Dedifferentiated amniotic fluid mesenchymal stem cell (primary cell): Measurements from ENCODE around the gene TUG1.

Source experiments
- DNase-seq: peaks from one replicate; pipeline ENCODE4 v3.0.0-alpha.2; 2016; ENCODE audit errors: extremely low spot score

TUG1 gene

DNA sequence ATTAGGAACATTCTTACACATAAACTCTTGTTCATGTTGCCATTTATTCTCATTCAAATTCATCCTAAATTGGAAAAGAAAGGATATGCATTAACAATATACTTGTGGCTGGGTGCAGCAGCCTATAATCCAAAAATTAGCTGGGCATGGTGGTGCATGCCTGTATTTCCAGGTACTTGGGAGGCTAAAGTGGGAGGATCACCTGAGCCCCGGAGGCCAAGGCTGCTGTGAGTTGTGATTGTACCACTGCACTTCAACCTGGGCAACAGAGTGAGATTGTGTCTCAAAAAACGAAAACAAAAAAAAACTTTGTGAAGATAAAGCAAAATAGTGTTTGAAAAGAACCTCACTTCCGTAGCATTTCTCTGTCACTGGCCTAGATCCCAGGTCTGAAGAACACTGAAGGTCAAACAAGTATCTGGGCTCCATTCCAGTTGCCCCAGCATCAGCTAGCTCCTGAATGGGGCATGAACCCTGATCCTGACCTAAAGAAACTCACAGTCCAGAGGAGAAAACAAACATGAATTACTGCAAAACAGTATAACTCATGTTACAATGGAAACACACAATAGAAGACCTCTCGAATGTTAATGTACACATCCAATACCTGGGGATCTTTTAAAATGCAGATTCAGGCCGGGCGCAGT lies 32.2 kb downstream of the TUG1 start:
- DNase-seq, result no peak

DNA sequence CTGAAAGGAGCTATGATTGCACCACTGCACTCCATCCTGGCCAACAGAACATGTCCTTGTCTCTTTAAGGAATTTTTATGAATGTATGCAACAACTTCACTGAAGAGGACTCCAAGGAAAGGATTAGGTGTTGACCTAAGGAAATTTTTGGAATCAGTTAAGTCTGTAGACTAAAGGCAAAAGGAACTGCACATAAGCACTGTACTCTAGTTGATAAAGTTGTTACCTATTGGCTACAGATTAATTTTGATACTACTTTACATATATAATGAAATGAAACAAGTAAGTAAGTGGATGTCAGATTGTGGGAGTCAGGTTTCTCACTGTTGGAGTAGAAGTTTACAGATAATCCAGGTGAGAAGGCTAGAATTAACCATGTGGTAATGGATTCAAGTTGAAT lies 36.5 kb downstream of the TUG1 start:
- DNase-seq, result no peak

DNA sequence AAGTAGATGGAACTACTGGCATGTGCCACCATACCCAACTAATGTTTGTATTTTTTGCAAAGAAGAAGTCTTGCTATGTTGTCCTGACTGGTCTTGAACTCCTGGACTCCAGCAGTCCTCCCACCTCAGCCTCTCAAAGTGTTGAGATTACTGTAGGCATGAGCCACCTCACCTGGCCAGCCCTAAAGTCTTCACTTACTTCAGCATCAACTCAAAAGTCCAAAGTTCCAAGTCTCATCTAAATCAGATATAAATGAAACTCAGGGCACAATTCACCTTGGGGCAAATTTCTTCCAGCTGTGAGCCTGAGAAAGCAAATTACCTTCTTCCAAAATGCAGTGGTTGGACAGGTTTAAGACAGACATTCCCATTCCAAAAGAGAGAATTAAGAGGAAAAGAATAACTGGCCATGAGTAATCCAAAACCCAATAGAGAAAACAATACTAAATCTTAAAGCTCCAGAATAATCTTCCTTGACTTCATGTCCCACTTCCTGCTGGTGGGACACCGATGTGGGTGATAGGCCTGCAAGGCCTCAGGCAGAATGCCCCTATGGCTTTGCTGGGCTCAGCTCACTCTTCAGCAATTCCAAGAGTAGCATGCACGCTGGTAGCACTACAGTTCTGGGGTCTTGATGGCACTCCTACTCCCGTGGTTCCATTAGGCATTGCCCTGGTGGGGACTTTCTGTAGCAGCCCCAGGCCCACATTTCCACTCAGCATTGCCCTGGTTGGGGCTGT lies 50.3 kb downstream of the TUG1 start:
- DNase-seq, result no peak

DNA sequence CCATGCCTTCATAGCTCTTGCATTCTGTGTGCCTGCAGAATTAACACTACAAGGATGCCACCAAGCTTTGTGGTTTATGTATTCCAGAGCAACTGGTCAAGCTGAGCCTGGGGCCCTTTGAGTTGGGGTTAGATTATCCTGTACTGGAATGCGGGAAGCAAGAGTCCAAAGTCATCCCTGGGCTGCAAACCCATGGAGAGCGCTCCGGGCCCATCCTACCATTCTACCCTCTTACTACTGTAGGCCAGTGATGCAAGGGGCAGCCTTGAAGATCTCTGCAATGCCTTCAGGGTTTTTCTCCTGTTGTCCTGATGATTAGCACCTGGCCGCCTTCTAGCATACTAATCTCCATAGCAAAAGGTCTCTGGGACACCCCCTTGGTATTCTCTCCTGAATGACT lies 51.3 kb downstream of the TUG1 start:
- DNase-seq, result no peak

DNA sequence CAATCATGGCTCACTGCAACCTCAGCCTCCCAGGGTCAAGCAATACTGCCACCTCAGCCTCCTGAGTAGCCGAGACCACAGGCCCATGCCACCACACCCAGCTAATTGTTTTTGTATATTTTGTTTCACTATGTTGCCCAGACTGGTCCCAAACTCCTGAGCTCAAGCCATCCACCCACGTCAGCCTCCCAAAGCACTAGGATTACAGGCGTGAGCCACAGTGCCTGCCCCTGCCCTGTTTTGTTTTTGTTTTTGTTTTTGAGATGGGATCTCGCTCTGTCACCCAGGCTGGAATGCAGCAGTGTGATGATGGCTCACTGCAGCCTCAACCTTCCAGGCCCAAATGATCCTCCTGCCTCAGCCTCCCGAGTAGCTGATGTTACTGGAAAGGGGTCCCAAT lies 53.5 kb downstream of the TUG1 start:
- no peak for DNase-seq
